GM12891 (cell line): ENCODE results near the gene EBF4.

ENCODE experiments used
- POLR2A ChIP-seq: IDR thresholded peaks from 2 replicates; pipeline ENCODE4 v1.6.1; 2011; ENCODE audit warnings: low read depth, low read length, control low read depth
- POLR2AphosphoS5 ChIP-seq: IDR thresholded peaks from 2 replicates; pipeline ENCODE4 v1.6.1; 2011; ENCODE audit warnings: low read depth, low read length, control low read depth
- TAF1 ChIP-seq: IDR thresholded peaks from 2 replicates; pipeline ENCODE4 v1.6.1; 2011; ENCODE audit warnings: low read depth, low read length, control low read depth

- TF ChIP-seq TAF1 (no peak), POLR2AphosphoS5 (no peak), POLR2A (no peak)
These were observed 38.2 kb upstream of the EBF4 start for GRCh38 chr20:2654384-2654822.
